Upper lobe of right lung (tissue), 1 donor: Measurements from ENCODE around the gene APLF. TPM values are rescaled to one million over a fixed set of nuclear protein-coding genes. Genes with fewer than 3 reads are reported as not detected.
"Not testable (repeated sequence)": the region's sequence is repeated elsewhere in the genome, so short reads cannot be mapped to it uniquely, and the experiment has no call there.

Source experiments
- ATAC-seq: fragments of 200-7000 bp; cut with Tn5 transposase; one replicate; pipeline ENCODE4 v1.9.1; 2020; ENCODE audit warnings: mild to moderate bottlenecking, moderate library complexity
- DNase-seq: peaks from one replicate; pipeline ENCODE4 v3.0.0-alpha.2; 2020
- H3K27ac ChIP-seq: fragments of 200-600 bp; one replicate; pipeline ENCODE4 v1.8.0; 2022
- H3K27me3 ChIP-seq: fragments of 200-600 bp; one replicate; pipeline ENCODE4 v1.8.0; 2022; ENCODE audit warnings: mild to moderate bottlenecking
- H3K36me3 ChIP-seq: fragments of 200-600 bp; one replicate; pipeline ENCODE4 v1.8.0; 2022
- H3K4me1 ChIP-seq: fragments of 200-600 bp; one replicate; pipeline ENCODE4 v1.8.0; 2022
- H3K4me3 ChIP-seq: fragments of 200-600 bp; one replicate; pipeline ENCODE4 v1.8.0; 2022; ENCODE audit warnings: mild to moderate bottlenecking
- H3K9me3 ChIP-seq: fragments of 200-600 bp; one replicate; pipeline ENCODE4 v1.8.0; 2022
- CTCF ChIP-seq: fragments of 200-600 bp; IDR thresholded peaks from one replicate; pipeline ENCODE4 v1.8.0; 2022; ENCODE audit warnings: antibody characterized with exemption
- intact Hi-C: fragments of 100-400 bp; cut with DNase I; formaldehyde crosslinking; loops from one replicate; pipeline ENCODE4 v1.11.0; 2022
- total RNA-seq: library from RNA; stranded (reverse); fragmentation: NEBNext Ultra II Directional; extraction: Animal tissue kit (Norgen Biotek cat#: 25700); gene quantifications from one replicate; pipeline ENCODE4 v1.2.1, GENCODE V29; 2021
- donor health status: DM: no; HTN: yes; CAD: no; lungs with severe emphysema.

APLF gene
- total RNA-seq, 1 donor from 2014 or later = 6.8 TPM

GRCh38 chr2:68512966-68513365 lies 45.6 kb downstream of the APLF start:
- no peak for ATAC-seq
- Histone ChIP-seq H3K36me3 (no peaks in the 10 kb centered on the region), H3K4me1 (no peaks in the 10 kb centered on the region), H3K27ac (no peak overlapping the region), H3K4me3 (no peak overlapping the region), H3K27me3 (no peaks in the 10 kb centered on the region), H3K9me3 (no peaks in the 10 kb centered on the region)
- no peak for DNase-seq
- intact Hi-C loops = no loop called here
- TF ChIP-seq CTCF = no peak

GRCh38 chr2:68514316-68514929 lies 47.0 kb downstream of the APLF start:
- H3K36me3 ChIP-seq = no peaks in the 10 kb centered on the region
- TF ChIP-seq CTCF = no peak
- intact Hi-C loops = no loop called here
- H3K4me3 ChIP-seq = no peak overlapping the region
- no peak for ATAC-seq
- H3K27me3 ChIP-seq = no peaks in the 10 kb centered on the region
- DNase-seq = no peak
- no peaks in the 10 kb centered on the region for H3K9me3 ChIP-seq
- no peak overlapping the region for H3K27ac ChIP-seq
- H3K4me1 ChIP-seq = no peaks in the 10 kb centered on the region

GRCh38 chr2:68516051-68516955 lies 48.9 kb downstream of the APLF start:
- Histone ChIP-seq H3K36me3 (no peaks in the 10 kb centered on the region), H3K27ac (no peak overlapping the region), H3K4me3 (no peak overlapping the region), H3K4me1 (no peaks in the 10 kb centered on the region), H3K9me3 (no peaks in the 10 kb centered on the region), H3K27me3 (no peaks in the 10 kb centered on the region)
- intact Hi-C loops = no loop called here
- no peak for TF ChIP-seq CTCF
- no peak for DNase-seq
- no peak for ATAC-seq

GRCh38 chr2:68519236-68519635 lies 51.9 kb downstream of the APLF start:
- no peaks in the 10 kb centered on the region for H3K4me1 ChIP-seq
- DNase-seq (no peak), ATAC-seq (no peak)
- H3K4me3 ChIP-seq = no peak overlapping the region
- no peak overlapping the region for H3K27ac ChIP-seq
- TF ChIP-seq CTCF = no peak
- no peaks in the 10 kb centered on the region for H3K36me3 ChIP-seq
- H3K27me3 ChIP-seq = no peaks in the 10 kb centered on the region
- intact Hi-C loops = no loop called here
- no peaks in the 10 kb centered on the region for H3K9me3 ChIP-seq

- intact Hi-C loops = no loop called here
- DNase-seq (no peak), ATAC-seq (no peak)
- H3K9me3 ChIP-seq = no peaks in the 10 kb centered on the region
- no peak overlapping the region for H3K4me3 ChIP-seq
- no peaks in the 10 kb centered on the region for H3K4me1 ChIP-seq
- H3K27ac ChIP-seq = no peak overlapping the region
- TF ChIP-seq CTCF = no peak
- no peaks in the 10 kb centered on the region for H3K27me3 ChIP-seq
- no peaks in the 10 kb centered on the region for H3K36me3 ChIP-seq
Observed at GRCh38 chr2:68521037-68521436, 53.7 kb downstream of the APLF start.

- H3K36me3 ChIP-seq, H3K4me1 ChIP-seq, DNase-seq, H3K9me3 ChIP-seq, H3K4me3 ChIP-seq, H3K27ac ChIP-seq, ATAC-seq, intact Hi-C loops, H3K27me3 ChIP-seq: not testable (repeated sequence)
Observed at GRCh38 chr2:68526943-68527342, 59.6 kb downstream of the APLF start.

GRCh38 chr2:68527343-68528081 lies 60.1 kb downstream of the APLF start:
- H3K9me3 ChIP-seq, intact Hi-C loops, H3K27ac ChIP-seq, H3K4me1 ChIP-seq, H3K27me3 ChIP-seq, DNase-seq, H3K36me3 ChIP-seq, H3K4me3 ChIP-seq, ATAC-seq: not testable (repeated sequence)

GRCh38 chr2:68529156-68529555 lies 61.8 kb downstream of the APLF start:
- H3K4me3 ChIP-seq, H3K27me3 ChIP-seq, H3K36me3 ChIP-seq, DNase-seq, H3K27ac ChIP-seq, H3K9me3 ChIP-seq, intact Hi-C loops, ATAC-seq, H3K4me1 ChIP-seq: not testable (repeated sequence)
